CD14-positive monocyte (primary cell): ENCODE data around the gene TAGAP. TPM values are rescaled to one million over a fixed set of nuclear protein-coding genes. Genes with fewer than 3 reads are reported as not detected.

Experiments
- DNase-seq, 3 donors: peaks; one replicate each; pipeline ENCODE4 v3.0.0-alpha.2; 2011 to 2022
- H2AFZ ChIP-seq: 2 replicates; pipeline ENCODE4 v1.6.0; 2012; ENCODE audit warnings: mild to moderate bottlenecking, low read depth, low read length, inconsistent platforms; ENCODE audit not compliant: insufficient read depth, poor library complexity, severe bottlenecking
- H3K27ac ChIP-seq, 2 donors: 1 replicate in 1 of 2; 2 replicates in 1 of 2; pipeline ENCODE4 v1.5.1; 2012 to 2013; ENCODE audit warnings: low read length in 2 of 2, control low read depth in 1 of 2, inconsistent platforms in 1 of 2, low read depth in 1 of 2, mild to moderate bottlenecking in 1 of 2
- H3K27me3 ChIP-seq, 2 donors: one replicate each; pipeline versions ENCODE4 v1.6.0 to v1.6.1; 2011 to 2013; ENCODE audit warnings: low read length in 2 of 2; ENCODE audit not compliant: control insufficient read depth in 2 of 2, insufficient read depth in 2 of 2
- H3K36me3 ChIP-seq, 2 donors: replicated peaks in 1 of 2; 1 replicate in 1 of 2; 2 replicates in 1 of 2; pipeline versions ENCODE4 v1.5.1 to v1.6.1; 2012 to 2013; ENCODE audit warnings: low read length in 2 of 2, control low read depth in 1 of 2, inconsistent platforms in 1 of 2, mild to moderate bottlenecking in 1 of 2; ENCODE audit not compliant: insufficient read depth in 2 of 2, control insufficient read depth in 1 of 2
- H3K4me1 ChIP-seq, 2 donors: 1 replicate in 1 of 2; 2 replicates in 1 of 2; pipeline versions ENCODE4 v1.5.1 to v1.6.1; 2012 to 2013; ENCODE audit warnings: low read length in 2 of 2, control low read depth in 1 of 2, inconsistent platforms in 1 of 2, mild to moderate bottlenecking in 1 of 2, moderate library complexity in 1 of 2; ENCODE audit not compliant: insufficient read depth in 2 of 2, control insufficient read depth in 1 of 2
- H3K4me2 ChIP-seq: replicated peaks from 2 replicates; pipeline ENCODE3; 2012; ENCODE audit warnings: low read length, moderate library complexity, mild to moderate bottlenecking; ENCODE audit not compliant: poor library complexity, severe bottlenecking; ENCODE audit errors: extremely low read depth
- H3K4me3 ChIP-seq, 3 experiments: fragments of 200-600 bp in 1 of 3; sonication (generic) in 1 of 3; replicated peaks in 1 of 3; 1 replicate in 2 of 3; 2 replicates in 1 of 3; pipeline ENCODE4 v1.5.1; 2011 to 2013; ENCODE audit warnings: low read length in 3 of 3, mild to moderate bottlenecking in 3 of 3, control low read depth in 2 of 3, low read depth in 2 of 3, inconsistent platforms in 1 of 3, moderate library complexity in 1 of 3
- H3K79me2 ChIP-seq: 2 replicates; pipeline ENCODE4 v1.6.0; 2012; ENCODE audit warnings: mild to moderate bottlenecking, control low read depth, inconsistent platforms, low read length, moderate library complexity; ENCODE audit not compliant: insufficient read depth
- H3K9ac ChIP-seq: 2 replicates; pipeline ENCODE4 v1.6.0; 2017; ENCODE audit warnings: low read length, mild to moderate bottlenecking; ENCODE audit not compliant: insufficient read depth, poor library complexity, severe bottlenecking
- H3K9me3 ChIP-seq, 2 donors: replicated peaks in 1 of 2; 1 replicate in 1 of 2; 2 replicates in 1 of 2; pipeline versions ENCODE4 v1.5.1 to v1.6.1; 2012 to 2013; ENCODE audit warnings: low read length in 2 of 2, control low read depth in 1 of 2; ENCODE audit not compliant: control insufficient read depth in 1 of 2, insufficient read depth in 1 of 2
- H4K20me1 ChIP-seq: 2 replicates; pipeline ENCODE4 v1.6.0; 2012; ENCODE audit warnings: mild to moderate bottlenecking, low read length, control low read depth, moderate library complexity; ENCODE audit not compliant: insufficient read depth
- H3K27ac Mint-ChIP-seq, 7 donors: one replicate each; pipeline ENCODE4 v1.8.0; 2020; ENCODE audit warnings: mild to moderate bottlenecking in 7 of 7, mixed read lengths in 7 of 7, moderate library complexity in 6 of 7, inconsistent platforms in 2 of 7
- H3K27me3 Mint-ChIP-seq, 3 donors: one replicate each; pipeline ENCODE4 v1.8.0; 2021 to 2022; ENCODE audit warnings: low read depth in 3 of 3, mild to moderate bottlenecking in 3 of 3, mixed read lengths in 3 of 3, moderate library complexity in 3 of 3, inconsistent platforms in 1 of 3
- H3K36me3 Mint-ChIP-seq, 2 donors: one replicate each; pipeline ENCODE4 v1.8.0; 2020; ENCODE audit warnings: mixed read lengths in 2 of 2, inconsistent platforms in 1 of 2, mild to moderate bottlenecking in 1 of 2
- H3K4me1 Mint-ChIP-seq: one replicate; pipeline ENCODE4 v1.8.0; 2020; ENCODE audit warnings: mild to moderate bottlenecking, mixed read lengths
- H3K4me3 Mint-ChIP-seq, 2 donors: one replicate each; pipeline ENCODE4 v1.8.0; 2020; ENCODE audit warnings: mild to moderate bottlenecking in 2 of 2, mixed read lengths in 2 of 2, moderate library complexity in 1 of 2
- H3K9me3 Mint-ChIP-seq, 7 donors: one replicate each; pipeline ENCODE4 v1.8.0; 2020 to 2022; ENCODE audit warnings: mixed read lengths in 7 of 7, mild to moderate bottlenecking in 6 of 7, moderate library complexity in 6 of 7, inconsistent platforms in 2 of 7
- CTCF ChIP-seq: fragments of 200-600 bp; IDR thresholded peaks from one replicate; pipeline ENCODE4 v1.8.0; 2022; ENCODE audit warnings: antibody characterized with exemption, mild to moderate bottlenecking
- WGBS: methylation state at CpG from one replicate; pipeline ENCODE4 v1.1.5; 2013; ENCODE audit warnings: missing lambda C conversion rate; ENCODE audit not compliant: insufficient coverage; 5-methylcytosine and 5-hydroxymethylcytosine counted together
- intact Hi-C, 2 donors: fragments of 100-400 bp; cut with micrococcal nuclease; formaldehyde crosslinking; loops; one replicate each; pipeline versions ENCODE4 v1.15.0 to v1.15.1; 2023
- polyA plus RNA-seq, 3 donors: library from polyadenylated mRNA; depleted of rRNA in 1 of 3; unstranded in 2 of 3; stranded (reverse) in 1 of 3; fragments of 300-500 nt in 2 of 3; fragments of >200 nt in 1 of 3; fragmentation: Illumina TruSeq in 2 of 3; gene quantifications; 1 replicate in 2 of 3; 2 replicates in 1 of 3; pipeline ENCODE4 v1.2.3, GENCODE V29; 2012 to 2021

TAGAP gene
- polyA plus RNA-seq, 3 donors, result 51.9 to 299 (median 59.1) TPM

GRCh38 chr6:159089909-159090308, 45.1 kb upstream of the TAGAP start:
- Mint-ChIP-seq H3K36me3 (peaks cover 1 to 6% of the 10 kb centered on the region in 2 donors), H3K4me1 (peaks cover 55% of the 10 kb centered on the region), H3K9me3 (peaks cover 0 to 3% (median 0%) of the 10 kb centered on the region in 7 donors), H3K4me3 (no peak overlapping the region), H3K27ac (no peak overlapping the region), H3K27me3 (no peaks in the 10 kb centered on the region)
- WGBS, result 100% methylated on average over 1 of the region's 3 CpGs
- intact Hi-C loops, result no loop called here
- H3K9me3 ChIP-seq, result no peaks in the 10 kb centered on the region
- no peaks in the 10 kb centered on the region for H3K27me3 ChIP-seq
- no peak overlapping the region for H3K27ac ChIP-seq
- no peak overlapping the region for H3K4me3 ChIP-seq
- no peak for DNase-seq
- no peak overlapping the region for H3K4me2 ChIP-seq
- no peak overlapping the region for H2AFZ ChIP-seq
- H4K20me1 ChIP-seq, result no peaks in the 10 kb centered on the region
- no peak overlapping the region for H3K9ac ChIP-seq
- H3K4me1 ChIP-seq, result peaks cover 40 to 43% of the 10 kb centered on the region in 2 donors
- TF ChIP-seq CTCF, result no peak
- no peaks in the 10 kb centered on the region for H3K79me2 ChIP-seq
- no peaks in the 10 kb centered on the region for H3K36me3 ChIP-seq

- no peaks in the 10 kb centered on the region for H3K79me2 ChIP-seq
- Mint-ChIP-seq H3K27ac (no peak overlapping the region), H3K36me3 (peaks cover 0 to 6% of the 10 kb centered on the region in 2 donors), H3K27me3 (no peaks in the 10 kb centered on the region), H3K9me3 (peaks cover 0 to 3% (median 0%) of the 10 kb centered on the region in 7 donors), H3K4me3 (no peak overlapping the region), H3K4me1 (peaks cover 51% of the 10 kb centered on the region)
- H3K27me3 ChIP-seq, result no peaks in the 10 kb centered on the region
- no peak overlapping the region for H3K4me3 ChIP-seq
- intact Hi-C loops, result no loop called here
- no peak overlapping the region for H3K9ac ChIP-seq
- no peak overlapping the region for H2AFZ ChIP-seq
- no peak for DNase-seq
- TF ChIP-seq CTCF, result no peak
- H3K36me3 ChIP-seq, result no peaks in the 10 kb centered on the region
- no peak overlapping the region for H3K27ac ChIP-seq
- H4K20me1 ChIP-seq, result no peaks in the 10 kb centered on the region
- no peak overlapping the region for H3K4me2 ChIP-seq
- H3K9me3 ChIP-seq, result no peaks in the 10 kb centered on the region
- WGBS, result 100% methylated on average over 3 of the region's 3 CpGs
- H3K4me1 ChIP-seq, result peaks cover 35 to 43% of the 10 kb centered on the region in 2 donors
Observed at GRCh38 chr6:159089443-159089842, 44.7 kb upstream of the TAGAP start.
